Stimulated activated CD8-positive, alpha-beta memory T cell treated with anti-CD3 and anti-CD28 coated beads, Interleukin-4, amount 100 ng/mL, for 24 hours (primary cell): Measurements from ENCODE around the gene PHF3.
"Not testable (repeated sequence)": the region's sequence is repeated elsewhere in the genome, so short reads cannot be mapped to it uniquely, and the experiment has no call there.

ENCODE experiments used
- DNase-seq: peaks from one replicate; pipeline ENCODE4 v3.0.0-alpha.2; 2020; ENCODE audit warnings: low read depth

The PHF3 gene

GRCh38 chr6:63706630-63707029 lies 71.0 kb downstream of the PHF3 start:
- no peak for DNase-seq

- DNase-seq, result no peak
These were observed 73.0 kb downstream of the PHF3 start for GRCh38 chr6:63708631-63709030.

- no peak for DNase-seq
These were observed 73.5 kb downstream of the PHF3 start for GRCh38 chr6:63709148-63709547.

- DNase-seq, result no peak
These were observed 77.7 kb downstream of the PHF3 start for GRCh38 chr6:63713332-63713731.

- DNase-seq, result no peak
These were observed 78.5 kb downstream of the PHF3 start for GRCh38 chr6:63714091-63714490.

- DNase-seq, result no peak
These were observed 80.6 kb downstream of the PHF3 start for GRCh38 chr6:63716169-63716568.

GRCh38 chr6:63721181-63721580 lies 85.6 kb downstream of the PHF3 start:
- DNase-seq, result no peak

- no peak for DNase-seq
These were observed 89.1 kb downstream of the PHF3 start for GRCh38 chr6:63724721-63725120.

GRCh38 chr6:63730311-63730710 lies 94.7 kb downstream of the PHF3 start:
- no peak for DNase-seq

GRCh38 chr6:63731930-63732329 lies 96.3 kb downstream of the PHF3 start:
- no peak for DNase-seq

- DNase-seq, result no peak
These were observed 96.7 kb downstream of the PHF3 start for GRCh38 chr6:63732336-63732735.

- DNase-seq, result no peak
These were observed 99.3 kb downstream of the PHF3 start for GRCh38 chr6:63734923-63735322.

- DNase-seq, result not testable (repeated sequence)
These were observed 102.6 kb downstream of the PHF3 start for GRCh38 chr6:63738190-63738589.

- no peak for DNase-seq
These were observed 103.6 kb downstream of the PHF3 start for GRCh38 chr6:63739094-63739687.

- no peak for DNase-seq
These were observed 105.1 kb downstream of the PHF3 start for GRCh38 chr6:63740709-63741108.

GRCh38 chr6:63742060-63742459 lies 106.5 kb downstream of the PHF3 start:
- no peak for DNase-seq

GRCh38 chr6:63743691-63744090 lies 108.1 kb downstream of the PHF3 start:
- no peak for DNase-seq

- no peak for DNase-seq
These were observed 109.2 kb downstream of the PHF3 start for GRCh38 chr6:63744810-63745209.

- DNase-seq, result no peak
These were observed 110.2 kb downstream of the PHF3 start for GRCh38 chr6:63745784-63746183.

GRCh38 chr6:63750400-63750799 lies 114.8 kb downstream of the PHF3 start:
- no peak for DNase-seq

- DNase-seq, result not testable (repeated sequence)
These were observed 121.7 kb downstream of the PHF3 start for GRCh38 chr6:63757275-63757674.

GRCh38 chr6:63757826-63758225 lies 122.2 kb downstream of the PHF3 start:
- no peak for DNase-seq

- no peak for DNase-seq
These were observed 124.1 kb downstream of the PHF3 start for GRCh38 chr6:63759605-63760105.

- DNase-seq, result no peak
These were observed 124.6 kb downstream of the PHF3 start for GRCh38 chr6:63760199-63760598.
